Measurements from ENCODE around the gene ADAMTSL1.

GRCh38 chr9:18775241-18775640, 301.3 kb downstream of the ADAMTSL1 start:
- no peak for TF ChIP-seq CTCF (IDR thresholded peaks at IDR 0.05)
- TF ChIP-seq POLR2A (IDR thresholded peaks at IDR 0.05), result no peak
- no peak for TF ChIP-seq POLR2AphosphoS5 (IDR thresholded peaks at IDR 0.05)
- no peak for TF ChIP-seq EP300 (IDR thresholded peaks at IDR 0.05)
